H7 (cell line): ENCODE results near the gene DYSF. TPM values are rescaled to one million over a fixed set of nuclear protein-coding genes. Genes with fewer than 3 reads are reported as not detected.

Experiments
- DNase-seq: peaks from one replicate; pipeline ENCODE4 v3.0.0; 2012
- H3K27me3 ChIP-seq: 2 replicates; pipeline ENCODE4 v1.6.0; 2011; ENCODE audit warnings: mild to moderate bottlenecking, low read length; ENCODE audit not compliant: control insufficient read depth, insufficient read depth
- H3K36me3 ChIP-seq: replicated peaks from 2 replicates; pipeline ENCODE4 v1.5.1; 2011; ENCODE audit warnings: low read length; ENCODE audit not compliant: control insufficient read depth, insufficient read depth
- H3K4me3 ChIP-seq: 2 replicates; pipeline ENCODE4 v1.5.1; 2011; ENCODE audit warnings: low read depth, mild to moderate bottlenecking, control low read depth, low read length, moderate library complexity; ENCODE audit not compliant: insufficient read depth
- total RNA-seq: library from RNA; depleted of rRNA; stranded (reverse); fragments of >200 nt; shearing (Covaris generic); gene quantifications from 2 replicates; pipeline ENCODE4 v1.2.3, GENCODE V29; 2014

Gene DYSF
- total RNA-seq, 1 experiment from 2014 or later: 7.4 TPM

- H3K27me3 ChIP-seq: no peaks in the 10 kb centered on the region
Measured at GRCh38 chr2:71713581-71714580, 260.5 kb downstream of the DYSF start.

DNA sequence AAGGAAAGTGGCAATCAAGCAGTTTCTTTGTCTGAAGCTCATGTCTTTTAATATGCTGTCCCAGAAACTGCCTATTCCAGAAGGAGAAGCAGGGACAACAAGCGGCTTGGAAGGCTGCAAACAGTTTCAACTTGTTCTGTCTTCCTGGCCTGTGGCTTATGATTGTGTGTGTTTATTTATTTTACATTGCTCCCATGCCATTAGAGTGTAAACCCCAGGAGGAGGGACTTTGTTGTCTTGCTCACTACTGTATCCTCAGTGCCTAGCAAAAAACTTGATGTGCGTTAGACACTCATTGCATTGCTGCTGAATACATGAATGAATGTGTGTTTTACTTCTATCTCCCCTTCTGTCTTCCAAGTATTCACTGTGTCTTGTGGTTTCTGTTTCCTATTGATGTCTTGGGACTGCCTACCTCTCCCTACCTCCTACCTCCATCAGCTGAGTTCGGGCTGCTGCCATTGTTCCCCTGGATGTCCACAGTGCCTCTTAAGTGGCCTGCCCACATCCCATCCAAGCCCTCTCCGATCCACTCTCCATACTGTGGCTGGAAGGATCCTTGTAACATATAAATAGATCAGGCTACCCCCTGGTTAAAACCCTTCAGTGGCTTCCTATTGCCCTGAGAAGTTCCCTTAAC lies 261.4 kb downstream of the DYSF start:
- no peak for DNase-seq
- no peaks in the 10 kb centered on the region for H3K36me3 ChIP-seq
- H3K27me3 ChIP-seq: no peaks in the 10 kb centered on the region
- H3K4me3 ChIP-seq: no peak overlapping the region

More at GRCh38 chr2:71713581-71714580, 260.5 kb downstream of the DYSF start:
- no peaks in the 10 kb centered on the region for H3K36me3 ChIP-seq
- H3K4me3 ChIP-seq: no peak overlapping the region
- no peak for DNase-seq

DNA sequence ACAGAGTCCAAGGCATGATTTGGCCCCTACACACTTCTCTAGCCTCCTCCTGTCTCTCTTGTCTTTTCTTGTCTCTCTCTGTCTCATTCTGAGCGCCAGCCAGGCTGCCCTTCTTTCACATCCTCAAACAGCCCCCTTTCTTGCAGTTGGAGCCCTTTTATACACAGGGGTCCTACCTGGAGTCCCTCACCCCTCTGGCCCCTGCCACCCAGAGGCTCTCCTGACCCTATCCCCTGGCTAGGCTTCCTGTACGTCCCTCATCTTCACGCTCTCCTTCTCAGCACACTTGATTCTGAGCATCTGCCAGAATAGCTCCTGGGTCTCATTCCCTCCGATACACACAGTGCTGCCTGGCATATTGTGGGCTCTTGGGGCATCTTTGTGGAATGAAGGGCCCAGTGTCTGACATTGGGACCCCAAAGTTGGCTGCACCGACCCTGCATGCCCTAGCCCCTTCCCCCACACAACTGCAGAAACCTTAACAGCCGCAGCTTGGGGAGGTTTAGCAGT lies 261.9 kb downstream of the DYSF start:
- DNase-seq: no peak
- Histone ChIP-seq H3K36me3 (no peaks in the 10 kb centered on the region), H3K4me3 (no peak overlapping the region), H3K27me3 (no peaks in the 10 kb centered on the region)

DNA sequence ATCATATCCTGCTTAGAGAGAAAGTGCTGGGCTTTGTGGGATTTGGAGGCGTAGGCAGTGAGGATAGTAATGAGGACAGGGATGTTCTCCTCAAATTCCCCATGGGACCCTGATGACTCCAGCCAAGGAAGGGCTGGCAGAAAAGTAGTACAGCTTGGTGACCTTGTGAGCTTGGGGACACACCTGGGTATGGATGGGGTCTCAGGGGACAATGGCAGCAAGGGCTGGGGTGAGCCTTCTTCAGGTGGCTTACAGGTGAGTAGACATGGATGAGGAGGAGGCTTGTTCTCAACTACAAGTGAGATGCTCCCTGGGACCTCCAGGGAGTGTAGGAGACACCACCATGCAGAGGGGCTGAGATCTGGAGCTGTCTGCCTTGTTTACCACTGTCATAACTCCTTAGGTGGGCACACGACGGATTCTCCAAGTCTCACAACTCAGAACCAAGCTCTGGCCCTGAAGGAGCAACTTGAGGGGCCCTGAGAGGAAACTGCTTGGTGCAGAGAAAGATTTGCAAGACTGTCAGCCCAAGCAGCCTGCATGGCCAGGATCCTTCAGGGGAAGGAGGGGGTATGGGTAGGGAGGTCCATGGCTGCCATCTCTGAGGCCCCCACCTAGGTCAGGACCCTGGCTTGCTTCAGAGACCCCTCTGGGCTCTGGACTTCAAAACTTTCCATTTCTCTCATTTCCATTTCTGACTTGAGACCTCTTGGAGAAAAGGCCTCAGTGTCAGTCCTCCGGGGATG lies 262.8 kb downstream of the DYSF start:
- DNase-seq: no peak
- no peak overlapping the region for H3K4me3 ChIP-seq
- no peaks in the 10 kb centered on the region for H3K36me3 ChIP-seq
- H3K27me3 ChIP-seq: no peaks in the 10 kb centered on the region

DNA sequence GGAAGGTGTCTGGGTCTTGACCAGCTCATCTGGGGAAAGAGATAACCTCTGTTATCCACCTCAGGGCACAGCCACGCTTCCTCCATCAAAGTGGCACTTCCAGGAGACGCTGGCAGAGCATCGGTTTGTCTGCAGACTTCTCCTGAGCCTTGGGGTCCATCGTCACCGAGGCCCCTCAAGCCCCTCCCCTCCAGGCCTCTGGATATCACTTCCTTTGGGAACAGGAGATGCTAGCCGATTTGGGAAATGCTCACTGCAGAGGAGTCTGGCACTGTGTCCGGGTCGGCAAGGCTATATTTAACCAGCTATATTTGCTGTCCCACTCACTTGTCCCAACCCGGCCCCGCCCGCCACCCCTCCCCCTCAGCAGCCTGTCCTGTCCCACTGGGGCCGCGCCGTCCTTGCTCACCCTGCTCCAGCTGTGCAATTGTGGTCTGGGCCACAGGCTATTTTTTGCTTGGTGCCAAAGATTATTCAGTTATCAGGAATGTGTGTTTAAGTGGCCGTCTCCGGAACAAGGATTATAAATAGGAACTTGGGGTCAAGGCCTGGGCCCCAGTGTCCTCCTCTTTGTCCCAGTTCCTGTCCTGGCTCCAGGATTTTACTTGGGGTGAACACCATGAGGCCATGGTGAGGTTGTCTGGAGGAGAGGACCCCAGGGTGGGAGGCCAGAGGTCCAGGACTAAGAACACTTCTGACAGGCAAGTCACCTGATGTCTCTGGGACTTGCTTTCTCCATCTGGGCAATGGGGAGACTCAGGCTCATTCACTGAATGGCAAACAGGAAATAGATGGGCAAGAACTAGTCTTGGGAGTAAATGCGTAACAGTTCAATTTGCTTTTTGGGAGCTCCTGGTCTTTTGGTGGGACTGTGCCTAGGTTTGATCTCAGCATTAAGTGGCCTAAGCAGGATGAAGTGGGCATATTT lies 263.6 kb downstream of the DYSF start:
- H3K36me3 ChIP-seq: no peaks in the 10 kb centered on the region
- no peak overlapping the region for H3K4me3 ChIP-seq
- no peak for DNase-seq
- no peaks in the 10 kb centered on the region for H3K27me3 ChIP-seq

DNA sequence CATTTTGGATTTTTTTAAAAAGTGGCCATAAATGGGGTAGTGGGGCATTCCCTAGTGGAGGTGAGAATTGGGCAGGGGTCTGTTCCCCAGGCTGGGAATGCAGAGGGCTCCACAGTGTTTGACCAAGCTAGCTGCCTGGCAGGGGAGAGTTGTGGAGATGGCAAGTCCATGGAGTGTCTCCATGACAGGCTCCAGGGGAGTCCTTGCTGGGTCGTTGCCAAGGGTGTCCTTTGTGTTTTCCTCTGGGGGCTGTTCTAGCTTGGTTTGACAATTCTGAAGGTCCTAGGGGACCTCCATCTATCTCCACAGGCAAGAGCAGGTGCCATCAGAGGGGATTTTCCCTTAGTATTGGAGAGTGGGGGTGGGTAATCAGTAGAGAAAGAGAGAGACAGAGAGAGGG lies 265.3 kb downstream of the DYSF start:
- Histone ChIP-seq H3K27me3 (no peaks in the 10 kb centered on the region), H3K4me3 (no peak overlapping the region), H3K36me3 (no peaks in the 10 kb centered on the region)
- DNase-seq: no peak

- Histone ChIP-seq H3K27me3 (no peaks in the 10 kb centered on the region), H3K36me3 (no peaks in the 10 kb centered on the region), H3K4me3 (no peak overlapping the region)
- DNase-seq: no peak
Measured at GRCh38 chr2:71719520-71720282, 266.3 kb downstream of the DYSF start.

GRCh38 chr2:71720283-71720560 lies 266.9 kb downstream of the DYSF start:
- H3K36me3 ChIP-seq: no peaks in the 10 kb centered on the region
- no peak for DNase-seq
- no peaks in the 10 kb centered on the region for H3K27me3 ChIP-seq
- no peak overlapping the region for H3K4me3 ChIP-seq

DNA sequence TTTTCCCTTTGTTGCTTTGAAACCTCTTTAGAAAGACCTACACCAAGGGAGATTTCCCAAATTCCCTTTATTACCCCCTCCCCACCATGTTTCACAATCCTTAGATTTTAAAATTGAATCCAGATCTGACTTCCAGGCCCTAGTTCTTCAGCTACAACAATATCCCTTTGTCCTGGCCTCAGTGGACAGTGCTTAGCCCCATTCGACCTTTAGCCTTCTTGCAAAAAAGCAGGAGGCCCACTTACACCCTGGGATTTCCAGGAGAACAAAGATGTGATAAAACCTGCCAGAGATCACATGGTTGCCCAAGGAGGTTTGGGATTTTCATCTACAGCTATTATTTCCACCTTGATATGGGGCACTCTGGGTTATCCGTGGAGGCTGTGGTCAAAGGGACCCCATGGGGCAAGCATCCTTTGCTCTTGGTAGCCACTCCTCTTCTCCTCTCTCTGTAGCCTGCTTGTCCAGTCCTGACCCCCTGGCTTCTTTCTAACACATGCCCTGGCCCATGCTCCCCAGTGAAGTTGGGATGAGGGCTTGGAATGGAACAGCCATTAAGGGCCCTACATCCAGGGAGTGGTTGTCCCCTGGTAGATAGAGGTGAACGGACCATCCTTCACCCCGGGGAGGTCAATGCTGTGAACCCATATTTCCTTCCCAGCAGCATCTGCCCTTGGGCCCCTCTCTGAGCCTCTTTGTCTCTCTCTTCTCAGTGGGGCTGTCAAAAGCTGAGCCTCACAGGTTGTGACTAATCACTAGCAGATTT lies 267.4 kb downstream of the DYSF start:
- Histone ChIP-seq H3K36me3 (no peaks in the 10 kb centered on the region), H3K27me3 (no peaks in the 10 kb centered on the region), H3K4me3 (no peak overlapping the region)
- no peak for DNase-seq

GRCh38 chr2:71721362-71721665 lies 268.0 kb downstream of the DYSF start:
- H3K36me3 ChIP-seq: no peaks in the 10 kb centered on the region
- DNase-seq: no peak
- H3K4me3 ChIP-seq: no peak overlapping the region
- H3K27me3 ChIP-seq: no peaks in the 10 kb centered on the region

DNA sequence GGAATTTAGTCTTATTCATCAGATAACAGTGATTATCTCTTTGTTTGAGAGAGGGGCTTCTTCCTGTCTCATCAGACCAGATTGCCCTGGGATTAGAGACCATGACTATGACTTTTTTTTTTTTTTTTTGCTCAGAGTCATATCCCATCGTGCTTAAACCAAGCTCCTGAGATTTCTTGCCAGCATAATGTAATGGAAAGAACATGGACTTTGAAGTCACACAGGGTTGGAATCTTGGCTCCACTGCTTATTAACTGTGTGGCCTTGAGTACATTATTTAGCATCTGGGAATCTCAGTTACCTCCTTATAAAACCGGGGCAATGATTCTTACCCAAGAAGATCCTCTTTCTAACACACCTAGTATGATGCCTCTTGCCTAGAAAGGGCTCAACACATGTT lies 268.3 kb downstream of the DYSF start:
- H3K27me3 ChIP-seq: no peaks in the 10 kb centered on the region
- H3K4me3 ChIP-seq: no peak overlapping the region
- H3K36me3 ChIP-seq: no peaks in the 10 kb centered on the region
- DNase-seq: no peak

GRCh38 chr2:71722286-71722685 lies 268.9 kb downstream of the DYSF start:
- H3K27me3 ChIP-seq: no peaks in the 10 kb centered on the region
- DNase-seq: no peak
- H3K36me3 ChIP-seq: no peaks in the 10 kb centered on the region
- H3K4me3 ChIP-seq: no peak overlapping the region

GRCh38 chr2:71724793-71725192 lies 271.4 kb downstream of the DYSF start:
- Histone ChIP-seq H3K36me3 (no peaks in the 10 kb centered on the region), H3K27me3 (no peaks in the 10 kb centered on the region), H3K4me3 (no peak overlapping the region)
- DNase-seq: no peak
